Upper lobe of left lung (tissue), 4 donors: ENCODE measurements around the gene ETS1.

Source experiments
- CTCF ChIP-seq, 6 experiments: fragments of 450-650 bp in 4 of 6; fragments of 200-600 bp in 2 of 6; sonication (generic) in 2 of 6; IDR thresholded peaks; one replicate each; pipeline ENCODE4 v1.5.1; 2016 to 2019; ENCODE audit warnings: antibody characterized with exemption in 6 of 6
- EP300 ChIP-seq, 4 donors: sonication (generic); formaldehyde crosslinking; IDR thresholded peaks; one replicate each; pipeline ENCODE4 v1.5.1; 2017; ENCODE audit warnings: antibody characterized with exemption in 4 of 4, control low read depth in 2 of 4
- POLR2A ChIP-seq, 4 donors: fragments of 450-650 bp; IDR thresholded peaks; one replicate each; pipeline ENCODE4 v1.5.1; 2016 to 2017; ENCODE audit warnings: antibody characterized with exemption in 4 of 4, mild to moderate bottlenecking in 2 of 4

- TF ChIP-seq CTCF (IDR thresholded peaks at IDR 0.05): no peak
- no peak for TF ChIP-seq POLR2A (IDR thresholded peaks at IDR 0.05)
- TF ChIP-seq EP300 (IDR thresholded peaks at IDR 0.05): no peak
Observed at GRCh38 chr11:128536506-128536905, 50.9 kb downstream of the ETS1 start.
